Measurements from ENCODE around the gene TAAR1. TPM values are rescaled to one million over a fixed set of nuclear protein-coding genes. Genes with fewer than 3 reads are reported as not detected.

The TAAR1 gene
- total RNA-seq, 1 donor from 2014 or later: not detected

Other genes with a start within 250 kb of the TAAR1 start
- gene STX7, start 146.1 kb downstream of the TAAR1 start, total RNA-seq: 23.9 and 44.6 TPM in 2 replicates
- not detected in 2 replicates for gene TAAR9, start 120.9 kb downstream of the TAAR1 start, total RNA-seq
- not detected in 2 replicates for gene TAAR8, start 106.5 kb downstream of the TAAR1 start, total RNA-seq
- gene TAAR6, start 88.9 kb downstream of the TAAR1 start, total RNA-seq: not detected in 2 replicates
- gene TAAR5, start 69.4 kb downstream of the TAAR1 start, total RNA-seq: not detected in 2 replicates
- not detected in 2 replicates for gene TAAR2, start 34.9 kb downstream of the TAAR1 start, total RNA-seq
- under 0.01 TPM in 1 of 2 replicates, not detected in the other for gene VNN1, start 54.9 kb upstream of the TAAR1 start, total RNA-seq
- gene VNN2, start 98.7 kb upstream of the TAAR1 start, total RNA-seq: not detected in 2 replicates
- gene SLC18B1, start 139.5 kb upstream of the TAAR1 start, total RNA-seq: 8.3 and 12.4 TPM in 2 replicates
- 1,444 and 1,816 TPM in 2 replicates for gene RPS12, start 155.4 kb upstream of the TAAR1 start, total RNA-seq

Measured in dermis microvascular lymphatic vessel endothelial cell (primary cell).